HG03066 (cell line): ENCODE results near the gene TREM1.

ENCODE experiments used
- ATAC-seq: cut with Tn5 transposase; IDR thresholded peaks from one replicate; pipeline ENCODE4 v1.9.1; 2021; ENCODE audit warnings: low read depth; ENCODE audit not compliant: unreplicated experiment

TREM1 gene

GRCh38 chr6:41286544-41287346 lies at the start of gene TREM1:
TSS of gene TREM1 (minus strand) at chr6:41286682. CDS start at chr6:41286655, 27 bp downstream.
- ATAC-seq = no peak

GRCh38 chr6:41335943-41336342 lies 49.5 kb upstream of the TREM1 start:
- ATAC-seq = no peak

- no peak for ATAC-seq
Observed at GRCh38 chr6:41335296-41335695, 48.8 kb upstream of the TREM1 start, which contains the start of gene NCR2. TSS of gene NCR2 (plus strand) at chr6:41335608. CDS start at chr6:41335877, 269 bp downstream.

- no peak for ATAC-seq
Observed at GRCh38 chr6:41334482-41335040, 48.1 kb upstream of the TREM1 start.

- peak; percentile 10 for ATAC-seq
Observed at GRCh38 chr6:41332842-41333736, 46.6 kb upstream of the TREM1 start.

- no peak for ATAC-seq
Observed at GRCh38 chr6:41332241-41332640, 45.8 kb upstream of the TREM1 start.

GRCh38 chr6:41331401-41332150 lies 45.1 kb upstream of the TREM1 start:
- ATAC-seq = no peak

- ATAC-seq = no peak
Observed at GRCh38 chr6:41327177-41327576, 40.7 kb upstream of the TREM1 start.

- no peak for ATAC-seq
Observed at GRCh38 chr6:41326092-41326491, 39.6 kb upstream of the TREM1 start.

- no peak for ATAC-seq
Observed at GRCh38 chr6:41325446-41326066, 39.1 kb upstream of the TREM1 start.

GRCh38 chr6:41321183-41321582 lies 34.7 kb upstream of the TREM1 start:
- ATAC-seq = no peak

- peak; percentile 90 for ATAC-seq
Observed at GRCh38 chr6:41318654-41319565, 32.4 kb upstream of the TREM1 start.

- no peak for ATAC-seq
Observed at GRCh38 chr6:41318261-41318653, 31.8 kb upstream of the TREM1 start.

- ATAC-seq = no peak
Observed at GRCh38 chr6:41315943-41316620, 29.6 kb upstream of the TREM1 start.

- ATAC-seq = no peak
Observed at GRCh38 chr6:41315203-41315602, 28.7 kb upstream of the TREM1 start.

- no peak for ATAC-seq
Observed at GRCh38 chr6:41306187-41306854, 19.8 kb upstream of the TREM1 start.

GRCh38 chr6:41302638-41303037 lies 16.2 kb upstream of the TREM1 start:
- ATAC-seq = no peak
